ENCODE results near the gene PTOV1. TPM values are rescaled to one million over a fixed set of nuclear protein-coding genes. Genes with fewer than 3 reads are reported as not detected.
A peak's percentile ranks its signal among the peaks of the same experiment; 100 is the strongest.

The PTOV1 gene
- total and polyA plus RNA-seq, 2 of the 13 experiments (the other 11 are each of a cell fraction or from before 2014, with no cell fraction given) = 63.5 to 68.5 TPM

DNA sequence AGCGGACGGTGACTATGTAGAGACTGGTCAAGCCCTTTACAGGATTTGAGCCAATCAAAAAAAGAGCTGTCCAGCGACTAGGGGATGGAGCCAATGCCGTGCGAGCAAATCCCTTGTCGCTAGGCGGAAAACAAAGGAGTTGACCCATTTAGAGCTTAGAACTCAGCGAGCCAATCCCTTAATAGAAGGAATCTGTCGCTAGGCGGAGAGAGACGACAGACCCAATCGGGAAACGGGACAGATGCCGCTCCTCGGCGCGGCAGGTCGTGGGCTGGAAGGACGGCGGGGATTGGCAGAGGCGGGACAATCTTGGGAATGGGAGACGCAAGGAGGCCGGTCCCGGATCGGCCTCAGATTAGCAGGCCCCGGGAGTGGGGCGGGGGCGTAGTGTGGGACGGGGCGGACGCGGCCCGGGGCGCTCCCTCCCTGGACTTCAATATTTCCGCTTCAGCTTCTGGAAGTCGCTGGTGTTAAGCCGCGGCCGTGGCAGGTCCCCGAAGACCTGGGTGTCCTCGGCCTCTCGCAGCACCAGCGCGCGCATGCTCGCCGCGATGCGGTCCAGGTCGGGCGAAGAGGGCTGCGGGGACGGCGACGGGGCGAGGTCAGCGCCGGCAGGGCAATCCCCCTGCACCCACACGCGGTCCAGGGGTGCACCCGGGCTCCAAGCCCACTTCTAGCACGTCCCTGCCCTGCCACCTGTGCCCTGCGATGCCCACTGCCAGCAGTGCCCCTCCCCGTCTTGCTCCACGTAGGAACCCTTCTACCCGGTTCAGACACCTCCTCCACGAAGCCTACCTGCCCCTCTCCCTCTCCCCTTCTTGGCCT lies 18.7 kb downstream of the PTOV1 start (continued):
- TF ChIP-seq JUN (CRISPR knock-in tag; IDR thresholded peaks at IDR 0.05) (no peak), TGIF2 (CRISPR knock-in tag; IDR thresholded peaks at IDR 0.05) (no peak), CBX2 (IDR thresholded peaks at IDR 0.05; ENCODE audit: low read depth, low read length) (no peak), CBX2 (CRISPR knock-in tag; IDR thresholded peaks at IDR 0.05; ENCODE audit: low read depth) (0 out of 2 replicates have a peak, but pooled peaks have one; percentile 62), TEF (CRISPR knock-in tag; IDR thresholded peaks at IDR 0.05) (0 out of 2 replicates have a peak, but pooled peaks have one; percentile 51), HES4 (CRISPR knock-in tag; IDR thresholded peaks at IDR 0.05; ENCODE audit: borderline replicate concordance) (0 out of 2 replicates have a peak, but pooled peaks have one; percentile 41), ZMYM3 (CRISPR knock-in tag; IDR thresholded peaks at IDR 0.05) (no peak), ZFY (CRISPR knock-in tag; IDR thresholded peaks at IDR 0.05) (peak; percentile 91), TAF1 (CRISPR knock-in tag; IDR thresholded peaks at IDR 0.05) (peak; percentile 82), ZIK1 (CRISPR knock-in tag; IDR thresholded peaks at IDR 0.05; ENCODE audit: borderline replicate concordance, low read depth) (0 out of 2 replicates have a peak, but pooled peaks have one; percentile 54), ZSCAN31 (CRISPR knock-in tag; IDR thresholded peaks at IDR 0.05; ENCODE audit: low read depth) (peak; percentile 53; the same call in 1 of the 2 replicates), RFXAP (CRISPR knock-in tag; IDR thresholded peaks at IDR 0.05; ENCODE audit: borderline replicate concordance) (peak; percentile 100), RFX1 (IDR thresholded peaks at IDR 0.05) (peak; percentile 28; the same call in 1 of the 2 replicates), JUND (CRISPR knock-in tag; IDR thresholded peaks at IDR 0.05) (0 out of 2 replicates have a peak, but pooled peaks have one; percentile 45), TP53 (CRISPR knock-in tag; conservative IDR thresholded peaks at IDR 0.05) (no peak), MNT (IDR thresholded peaks at IDR 0.05) (no peak), MEF2D (CRISPR knock-in tag; IDR thresholded peaks at IDR 0.05) (no peak), RBM22 (optimal IDR thresholded peaks at IDR 0.05; ENCODE audit: low read length) (no peak), ZNF563 (CRISPR knock-in tag; IDR thresholded peaks at IDR 0.05) (no peak), MTF1 (CRISPR knock-in tag; IDR thresholded peaks at IDR 0.05) (0 out of 2 replicates have a peak, but pooled peaks have one; percentile 51), TEAD3 (CRISPR knock-in tag; optimal IDR thresholded peaks at IDR 0.05; ENCODE audit: borderline replicate concordance) (peak; percentile 60), TRIM24 (CRISPR knock-in tag; IDR thresholded peaks at IDR 0.05) (no peak), EED (CRISPR knock-in tag; IDR thresholded peaks at IDR 0.05) (peak; percentile 41; the same call in 1 of the 2 replicates), ZNF790 (CRISPR knock-in tag; IDR thresholded peaks at IDR 0.05; ENCODE audit: borderline replicate concordance) (no peak)
- TF ChIP-seq, protein P1, sequence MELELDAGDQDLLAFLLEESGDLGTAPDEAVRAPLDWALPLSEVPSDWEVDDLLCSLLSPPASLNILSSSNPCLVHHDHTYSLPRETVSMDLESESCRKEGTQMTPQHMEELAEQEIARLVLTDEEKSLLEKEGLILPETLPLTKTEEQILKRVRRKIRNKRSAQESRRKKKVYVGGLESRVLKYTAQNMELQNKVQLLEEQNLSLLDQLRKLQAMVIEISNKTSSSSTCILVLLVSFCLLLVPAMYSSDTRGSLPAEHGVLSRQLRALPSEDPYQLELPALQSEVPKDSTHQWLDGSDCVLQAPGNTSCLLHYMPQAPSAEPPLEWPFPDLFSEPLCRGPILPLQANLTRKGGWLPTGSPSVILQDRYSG (CRISPR knock-in tag; IDR thresholded peaks at IDR 0.05) = peak; percentile 70; the same call in 1 of the 2 replicates
- TF ChIP-seq, protein P2, sequence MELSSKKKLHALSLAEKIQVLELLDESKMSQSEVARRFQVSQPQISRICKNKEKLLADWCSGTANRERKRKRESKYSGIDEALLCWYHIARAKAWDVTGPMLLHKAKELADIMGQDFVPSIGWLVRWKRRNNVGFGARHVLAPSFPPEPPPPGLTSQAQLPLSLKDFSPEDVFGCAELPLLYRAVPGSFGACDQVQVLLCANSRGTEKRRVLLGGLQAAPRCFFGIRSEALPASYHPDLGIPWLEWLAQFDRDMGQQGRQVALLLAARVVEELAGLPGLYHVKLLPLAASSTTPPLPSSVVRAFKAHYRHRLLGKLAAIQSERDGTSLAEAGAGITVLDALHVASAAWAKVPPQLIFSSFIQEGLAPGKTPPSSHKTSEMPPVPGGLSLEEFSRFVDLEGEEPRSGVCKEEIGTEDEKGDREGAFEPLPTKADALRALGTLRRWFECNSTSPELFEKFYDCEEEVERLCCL (CRISPR knock-in tag; IDR thresholded peaks at IDR 0.05; ENCODE audit: borderline replicate concordance) = no peak
- TF ChIP-seq, protein P3, sequence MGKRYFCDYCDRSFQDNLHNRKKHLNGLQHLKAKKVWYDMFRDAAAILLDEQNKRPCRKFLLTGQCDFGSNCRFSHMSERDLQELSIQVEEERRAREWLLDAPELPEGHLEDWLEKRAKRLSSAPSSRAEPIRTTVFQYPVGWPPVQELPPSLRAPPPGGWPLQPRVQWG (CRISPR knock-in tag; IDR thresholded peaks at IDR 0.05; ENCODE audit: borderline replicate concordance, low read depth) = no peak

Data from HepG2 (cell line).